Left ventricle myocardium inferior (tissue), 1 donor: ENCODE measurements around the gene CREB5. TPM values are rescaled to one million over a fixed set of nuclear protein-coding genes. Genes with fewer than 3 reads are reported as not detected.
A peak's percentile ranks its signal among the peaks of the same experiment; 100 is the strongest.

Source experiments
- DNase-seq: peaks from one replicate; pipeline ENCODE4 v3.0.0-alpha.2; 2020
- H3K27ac ChIP-seq: fragments of 200-600 bp; replicated peaks from 2 replicates; pipeline ENCODE4 v1.8.0; 2021
- H3K27me3 ChIP-seq: fragments of 200-600 bp; 2 replicates; pipeline ENCODE4 v1.8.0; 2021; ENCODE audit warnings: low read depth
- H3K36me3 ChIP-seq: fragments of 200-600 bp; 2 replicates; pipeline ENCODE4 v1.8.0; 2021
- H3K4me1 ChIP-seq: fragments of 200-600 bp; 2 replicates; pipeline ENCODE4 v1.8.0; 2021
- H3K4me3 ChIP-seq: fragments of 200-600 bp; 2 replicates; pipeline ENCODE4 v1.8.0; 2021; ENCODE audit warnings: mild to moderate bottlenecking, moderate library complexity
- H3K9me3 ChIP-seq: fragments of 200-600 bp; replicated peaks from 2 replicates; pipeline ENCODE4 v1.8.0; 2021
- CTCF ChIP-seq: fragments of 200-600 bp; IDR thresholded peaks from 2 replicates; pipeline ENCODE4 v1.8.0; 2021; ENCODE audit warnings: antibody characterized with exemption, mild to moderate bottlenecking, borderline replicate concordance
- intact Hi-C: fragments of 100-400 bp; cut with micrococcal nuclease; formaldehyde crosslinking; loops from one replicate; pipeline ENCODE4 v1.11.0; 2022
- total RNA-seq: library from RNA; stranded (reverse); fragmentation: NEBNext Ultra II Directional; extraction: Animal tissue kit (Norgen Biotek cat#: 25700); gene quantifications from one replicate; pipeline ENCODE4 v1.2.1, GENCODE V29; 2021
- donor health status: DM: no; HTN: yes; CAD: no; lungs with severe emphysema.

Gene CREB5
- total RNA-seq, 1 donor from 2014 or later = 9.8 TPM

DNA sequence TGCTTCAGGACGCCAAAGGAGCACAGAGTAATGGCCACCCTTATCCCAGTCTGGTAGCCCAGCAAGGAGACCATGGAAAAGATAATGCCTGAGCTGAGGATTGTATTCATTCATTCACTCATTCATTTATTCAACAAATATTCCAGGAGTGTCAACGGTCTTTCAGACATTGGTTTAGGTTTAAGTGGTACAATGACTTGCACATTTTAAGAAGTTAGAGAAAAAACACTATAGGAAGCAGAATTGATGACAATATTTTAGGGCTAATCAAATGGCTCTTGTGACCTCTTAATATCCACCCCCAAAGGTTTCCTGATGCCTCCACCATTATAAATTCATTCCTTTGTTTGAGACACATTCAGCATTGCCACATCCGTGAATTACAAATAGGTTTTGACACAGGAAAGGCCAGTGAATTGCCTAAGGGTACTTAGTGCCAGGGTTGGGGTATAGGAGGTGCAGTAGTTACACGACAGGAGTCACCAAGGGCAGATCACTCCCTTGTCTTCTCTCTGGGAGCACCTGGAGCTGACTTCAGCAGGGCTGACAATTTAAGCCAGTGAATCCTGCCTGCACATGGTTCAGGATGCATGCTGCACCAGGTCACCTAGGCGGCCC is 269.5 kb downstream of the CREB5 start:
- no peaks in the 10 kb centered on the region for H3K27me3 ChIP-seq
- peaks cover 18% of the 10 kb centered on the region for H3K4me1 ChIP-seq
- no peak for TF ChIP-seq CTCF
- no peaks in the 10 kb centered on the region for H3K9me3 ChIP-seq
- H3K27ac ChIP-seq = no peak overlapping the region
- no peaks in the 10 kb centered on the region for H3K36me3 ChIP-seq
- no peak for DNase-seq
- intact Hi-C loops = no loop called here
- no peak overlapping the region for H3K4me3 ChIP-seq

GRCh38 chr7:28682801-28683200 is 270.5 kb downstream of the CREB5 start:
- intact Hi-C loops = no loop called here

GRCh38 chr7:28684650-28685241 is 272.4 kb downstream of the CREB5 start:
- Histone ChIP-seq H3K4me3 (peak overlapping the region; percentile 68), H3K27ac (peak overlapping the region; percentile 87), H3K27me3 (no peaks in the 10 kb centered on the region), H3K9me3 (no peaks in the 10 kb centered on the region), H3K4me1 (peaks cover 47% of the 10 kb centered on the region), H3K36me3 (no peaks in the 10 kb centered on the region)
- no peak for TF ChIP-seq CTCF
- no peak for DNase-seq
- intact Hi-C loops = no loop called here

More at GRCh38 chr7:28682801-28683200, 270.5 kb downstream of the CREB5 start:
- Histone ChIP-seq H3K4me1 (peaks cover 28% of the 10 kb centered on the region), H3K27me3 (no peaks in the 10 kb centered on the region), H3K4me3 (no peak overlapping the region), H3K27ac (no peak overlapping the region), H3K36me3 (no peaks in the 10 kb centered on the region), H3K9me3 (no peaks in the 10 kb centered on the region)
- no peak for TF ChIP-seq CTCF
- peak; percentile 32 for DNase-seq

GRCh38 chr7:28685242-28685643 is 272.9 kb downstream of the CREB5 start:
- H3K4me1 ChIP-seq = peaks cover 51% of the 10 kb centered on the region
- intact Hi-C loops = no loop called here

More at GRCh38 chr7:28685242-28685643, 272.9 kb downstream of the CREB5 start:
- Histone ChIP-seq H3K4me3 (peak overlapping the region; percentile 68), H3K9me3 (no peaks in the 10 kb centered on the region), H3K36me3 (no peaks in the 10 kb centered on the region), H3K27me3 (no peaks in the 10 kb centered on the region), H3K27ac (peak overlapping the region; percentile 87)
- no peak for TF ChIP-seq CTCF
- DNase-seq = peak; percentile 34
